ENCODE results near the gene GARIN5A. TPM values are rescaled to one million over a fixed set of nuclear protein-coding genes. Genes with fewer than 3 reads are reported as not detected.

GARIN5A gene
- total RNA-seq, 1 donor from 2014 or later = 1.9 TPM

- Mint-ChIP-seq H3K27me3 (peaks cover 58% of the 10 kb centered on the region), H3K4me1 (ENCODE audit: unreplicated experiment) (peaks cover 17% of the 10 kb centered on the region), H3K36me3 (peaks cover 10% of the 10 kb centered on the region), H3K9me3 (no peaks in the 10 kb centered on the region), H3K27ac (no peak overlapping the region), H3K4me3 (no peak overlapping the region)
- TF ChIP-seq, protein P1, sequence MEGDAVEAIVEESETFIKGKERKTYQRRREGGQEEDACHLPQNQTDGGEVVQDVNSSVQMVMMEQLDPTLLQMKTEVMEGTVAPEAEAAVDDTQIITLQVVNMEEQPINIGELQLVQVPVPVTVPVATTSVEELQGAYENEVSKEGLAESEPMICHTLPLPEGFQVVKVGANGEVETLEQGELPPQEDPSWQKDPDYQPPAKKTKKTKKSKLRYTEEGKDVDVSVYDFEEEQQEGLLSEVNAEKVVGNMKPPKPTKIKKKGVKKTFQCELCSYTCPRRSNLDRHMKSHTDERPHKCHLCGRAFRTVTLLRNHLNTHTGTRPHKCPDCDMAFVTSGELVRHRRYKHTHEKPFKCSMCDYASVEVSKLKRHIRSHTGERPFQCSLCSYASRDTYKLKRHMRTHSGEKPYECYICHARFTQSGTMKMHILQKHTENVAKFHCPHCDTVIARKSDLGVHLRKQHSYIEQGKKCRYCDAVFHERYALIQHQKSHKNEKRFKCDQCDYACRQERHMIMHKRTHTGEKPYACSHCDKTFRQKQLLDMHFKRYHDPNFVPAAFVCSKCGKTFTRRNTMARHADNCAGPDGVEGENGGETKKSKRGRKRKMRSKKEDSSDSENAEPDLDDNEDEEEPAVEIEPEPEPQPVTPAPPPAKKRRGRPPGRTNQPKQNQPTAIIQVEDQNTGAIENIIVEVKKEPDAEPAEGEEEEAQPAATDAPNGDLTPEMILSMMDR (conservative IDR thresholded peaks at IDR 0.05) = no peak
- no peak for DNase-seq (ENCODE audit: extremely low spot score, unreplicated experiment)
Observed at GRCh38 chr19:50488389-50489194, 11.9 kb upstream of the GARIN5A start.

DNA sequence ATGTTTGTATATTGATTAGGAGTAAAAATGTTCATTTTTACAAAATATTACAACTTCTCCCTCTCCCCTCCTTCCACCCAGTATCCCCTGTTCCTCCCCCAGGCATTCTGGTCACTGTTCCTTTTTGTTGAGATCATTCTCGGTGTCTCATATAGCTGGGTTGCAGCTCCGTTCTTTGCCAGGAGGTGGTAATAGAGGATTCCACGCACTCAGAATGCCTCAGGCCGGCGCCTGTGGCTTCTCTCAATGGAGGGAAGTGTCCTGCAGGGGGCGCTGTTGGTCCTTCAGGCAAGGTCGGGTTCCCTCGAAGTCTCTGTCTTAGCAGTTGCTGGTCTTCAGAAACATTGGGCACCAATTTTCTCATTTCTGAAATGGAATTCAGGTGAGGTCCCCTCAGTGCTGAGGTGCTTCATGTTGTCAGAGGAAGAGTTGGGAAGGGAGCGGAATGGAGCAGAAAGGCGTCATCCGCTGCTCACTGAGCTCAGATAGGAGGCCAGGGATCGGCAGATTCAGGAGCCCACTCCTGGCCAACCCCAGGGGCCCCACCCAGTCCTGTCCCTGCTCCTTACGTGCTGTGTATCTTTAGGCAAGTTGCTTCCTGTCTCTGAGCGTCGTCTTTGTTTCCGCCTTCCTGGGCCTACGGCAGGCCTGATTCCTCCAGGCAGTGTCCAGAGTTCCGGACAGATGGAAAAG is 10.3 kb upstream of the GARIN5A start:
- no peaks in the 10 kb centered on the region for H3K9me3 Mint-ChIP-seq
- no peak overlapping the region for H3K27ac Mint-ChIP-seq
- H3K36me3 Mint-ChIP-seq = peaks cover 13% of the 10 kb centered on the region
- no peak for DNase-seq (ENCODE audit: extremely low spot score, unreplicated experiment)
- H3K4me1 Mint-ChIP-seq (ENCODE audit: unreplicated experiment) = peaks cover 12% of the 10 kb centered on the region
- TF ChIP-seq, protein P1 (conservative IDR thresholded peaks at IDR 0.05) = peak; percentile 77
- no peak overlapping the region for H3K4me3 Mint-ChIP-seq
- peaks cover 49% of the 10 kb centered on the region for H3K27me3 Mint-ChIP-seq

DNA sequence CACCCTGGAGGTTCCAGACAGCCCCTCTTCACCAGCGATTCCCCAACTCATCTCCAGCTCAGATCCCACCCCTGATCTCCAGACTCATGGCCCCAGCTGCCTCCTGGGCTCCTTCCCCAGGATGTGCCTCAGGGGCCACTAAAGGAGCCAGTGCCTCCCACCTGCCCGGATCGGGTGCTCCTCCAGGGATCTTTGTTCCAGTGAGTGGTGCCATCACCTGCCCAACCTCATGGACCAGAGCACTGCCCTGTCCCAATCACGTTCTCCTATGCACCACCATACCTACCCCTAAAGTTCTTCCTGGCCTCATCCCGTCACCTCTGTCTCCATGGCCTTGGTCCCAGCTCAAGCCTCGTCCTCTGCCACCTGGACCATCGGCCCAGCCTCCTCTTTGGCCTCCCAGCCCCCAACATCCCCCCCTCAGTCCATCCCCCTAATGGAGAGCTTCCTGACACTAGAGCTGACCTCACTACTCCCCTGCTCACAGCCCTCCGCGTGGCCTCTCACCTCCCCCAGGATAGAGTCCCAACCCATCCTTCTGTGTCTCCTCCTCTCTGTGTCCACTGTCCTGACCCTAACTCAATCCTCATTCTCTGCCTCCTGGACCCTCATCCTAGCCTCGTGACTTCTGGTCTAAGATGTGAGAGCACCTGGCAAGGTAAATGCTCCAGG is 8.8 kb upstream of the GARIN5A start:
- no peaks in the 10 kb centered on the region for H3K9me3 Mint-ChIP-seq
- H3K27me3 Mint-ChIP-seq = peaks cover 35% of the 10 kb centered on the region
- no peak overlapping the region for H3K27ac Mint-ChIP-seq
- peaks cover 5% of the 10 kb centered on the region for H3K4me1 Mint-ChIP-seq (ENCODE audit: unreplicated experiment)
- TF ChIP-seq, protein P1 (conservative IDR thresholded peaks at IDR 0.05) = no peak
- peaks cover 13% of the 10 kb centered on the region for H3K36me3 Mint-ChIP-seq
- DNase-seq (ENCODE audit: extremely low spot score, unreplicated experiment) = no peak
- H3K4me3 Mint-ChIP-seq = no peak overlapping the region

- Mint-ChIP-seq H3K4me1 (ENCODE audit: unreplicated experiment) (peaks cover 1% of the 10 kb centered on the region), H3K36me3 (peaks cover 16% of the 10 kb centered on the region), H3K27ac (no peak overlapping the region), H3K27me3 (peaks cover 14% of the 10 kb centered on the region), H3K4me3 (no peak overlapping the region), H3K9me3 (no peaks in the 10 kb centered on the region)
- no peak for DNase-seq (ENCODE audit: extremely low spot score, unreplicated experiment)
- TF ChIP-seq, protein P1 (conservative IDR thresholded peaks at IDR 0.05) = no peak
Observed at GRCh38 chr19:50482916-50483315, 6.3 kb upstream of the GARIN5A start.

GRCh38 chr19:50482271-50482855 is 5.7 kb upstream of the GARIN5A start:
- H3K27ac Mint-ChIP-seq = no peak overlapping the region
- DNase-seq (ENCODE audit: extremely low spot score, unreplicated experiment) = no peak

More at GRCh38 chr19:50482271-50482855, 5.7 kb upstream of the GARIN5A start:
- TF ChIP-seq, protein P1 (conservative IDR thresholded peaks at IDR 0.05) = no peak
- H3K36me3 Mint-ChIP-seq = peaks cover 21% of the 10 kb centered on the region
- H3K4me1 Mint-ChIP-seq (ENCODE audit: unreplicated experiment) = peaks cover 7% of the 10 kb centered on the region
- no peak overlapping the region for H3K4me3 Mint-ChIP-seq
- no peaks in the 10 kb centered on the region for H3K9me3 Mint-ChIP-seq
- H3K27me3 Mint-ChIP-seq = peaks cover 9% of the 10 kb centered on the region

Data from type B pancreatic cell (in vitro differentiated cells).